HFF-Myc (cell line): ENCODE results near the gene EYS.

Experiments used
- DNase-seq: peaks from one replicate; pipeline ENCODE4 v3.0.0-alpha.2; 2011; ENCODE audit warnings: low read depth; ENCODE audit errors: extremely low read depth
- H3K4me3 ChIP-seq: replicated peaks from 2 replicates; pipeline ENCODE4 v1.5.1; 2011; ENCODE audit warnings: low read depth, mild to moderate bottlenecking, control low read depth, low read length
- TF ChIP-seq, protein P1 (sequence below): IDR thresholded peaks from 2 replicates; pipeline ENCODE4 v1.5.1; 2012; ENCODE audit warnings: mild to moderate bottlenecking, low read depth, low read length, control low read depth; ENCODE audit errors: missing control alignments

The EYS gene

DNA sequence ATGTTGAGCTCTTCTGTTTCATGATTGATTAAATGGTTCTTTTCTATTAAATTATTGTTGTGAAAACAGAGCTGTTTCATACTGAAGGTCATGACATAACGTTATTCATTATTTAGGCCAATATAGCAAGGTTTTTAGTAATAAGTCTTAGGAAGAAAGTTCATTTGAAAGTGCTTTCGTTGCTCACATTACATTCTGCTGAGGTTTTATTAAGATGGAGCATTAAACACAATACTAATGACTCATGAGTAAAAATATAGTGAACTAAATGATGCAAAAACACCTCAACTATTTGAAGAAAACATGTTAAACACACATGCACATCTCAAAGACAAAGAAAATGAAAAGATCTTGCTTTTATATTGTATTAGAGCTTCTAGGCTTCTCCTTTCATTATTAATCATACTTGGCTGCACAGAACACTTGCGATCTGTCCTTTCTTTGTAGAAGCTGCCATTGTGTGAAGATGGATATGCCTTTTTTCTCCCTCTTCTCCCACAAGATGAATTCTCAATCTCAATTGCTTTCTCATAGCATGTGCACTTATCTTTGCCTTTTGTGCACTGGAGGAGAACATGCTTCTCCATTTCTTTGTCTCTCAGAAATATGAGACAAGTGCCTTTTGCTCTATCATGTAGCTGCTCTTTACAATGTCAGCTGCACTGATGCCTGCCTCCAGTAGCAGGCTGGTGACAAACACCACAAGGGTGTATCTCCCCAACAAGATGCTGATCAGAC lies 1759.1 kb downstream of the EYS start:
- no peak for DNase-seq
- TF ChIP-seq, protein P1, sequence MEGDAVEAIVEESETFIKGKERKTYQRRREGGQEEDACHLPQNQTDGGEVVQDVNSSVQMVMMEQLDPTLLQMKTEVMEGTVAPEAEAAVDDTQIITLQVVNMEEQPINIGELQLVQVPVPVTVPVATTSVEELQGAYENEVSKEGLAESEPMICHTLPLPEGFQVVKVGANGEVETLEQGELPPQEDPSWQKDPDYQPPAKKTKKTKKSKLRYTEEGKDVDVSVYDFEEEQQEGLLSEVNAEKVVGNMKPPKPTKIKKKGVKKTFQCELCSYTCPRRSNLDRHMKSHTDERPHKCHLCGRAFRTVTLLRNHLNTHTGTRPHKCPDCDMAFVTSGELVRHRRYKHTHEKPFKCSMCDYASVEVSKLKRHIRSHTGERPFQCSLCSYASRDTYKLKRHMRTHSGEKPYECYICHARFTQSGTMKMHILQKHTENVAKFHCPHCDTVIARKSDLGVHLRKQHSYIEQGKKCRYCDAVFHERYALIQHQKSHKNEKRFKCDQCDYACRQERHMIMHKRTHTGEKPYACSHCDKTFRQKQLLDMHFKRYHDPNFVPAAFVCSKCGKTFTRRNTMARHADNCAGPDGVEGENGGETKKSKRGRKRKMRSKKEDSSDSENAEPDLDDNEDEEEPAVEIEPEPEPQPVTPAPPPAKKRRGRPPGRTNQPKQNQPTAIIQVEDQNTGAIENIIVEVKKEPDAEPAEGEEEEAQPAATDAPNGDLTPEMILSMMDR: no peak
- no peak overlapping the region for H3K4me3 ChIP-seq

DNA sequence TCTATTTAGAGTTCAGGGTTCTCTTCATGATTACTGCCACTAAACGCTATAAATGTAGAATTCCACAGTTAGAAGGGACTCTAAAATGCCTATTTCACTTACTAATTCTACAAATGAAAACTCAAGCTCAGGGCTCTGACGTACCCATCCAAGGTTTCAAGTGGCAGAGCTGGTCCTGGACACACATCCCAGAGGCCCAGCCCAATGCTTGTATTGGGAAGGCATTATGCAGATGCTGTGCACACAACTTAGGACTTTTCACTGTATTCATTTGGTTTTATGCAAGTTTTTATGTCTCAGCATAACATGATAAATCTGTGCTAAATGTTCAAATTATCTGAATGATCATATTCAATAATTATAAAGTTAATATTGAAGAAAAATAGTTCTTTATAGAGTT lies 1761.0 kb downstream of the EYS start:
- H3K4me3 ChIP-seq: no peak overlapping the region
- TF ChIP-seq, protein P1: no peak
- no peak for DNase-seq

DNA sequence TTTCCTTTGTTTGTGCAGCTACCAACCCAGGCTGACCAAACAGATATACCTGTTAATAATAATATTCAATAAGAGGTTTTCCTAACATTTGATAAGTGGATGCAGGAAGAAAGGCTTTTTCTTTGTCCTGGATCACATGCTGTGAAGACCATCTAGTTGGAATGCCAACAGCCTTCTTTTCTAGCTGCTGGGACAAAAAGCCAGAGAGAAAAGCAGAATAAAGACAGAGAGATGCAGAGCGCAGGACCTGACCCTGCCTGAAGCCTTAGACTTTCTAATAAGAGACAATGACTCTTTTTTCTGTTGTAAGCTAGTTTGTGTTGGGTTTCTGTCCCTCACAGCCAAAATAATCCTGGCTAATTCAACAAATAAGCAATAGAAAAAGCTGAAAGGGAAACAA lies 1763.2 kb downstream of the EYS start:
- H3K4me3 ChIP-seq: no peak overlapping the region
- DNase-seq: no peak
- TF ChIP-seq, protein P1: no peak

DNA sequence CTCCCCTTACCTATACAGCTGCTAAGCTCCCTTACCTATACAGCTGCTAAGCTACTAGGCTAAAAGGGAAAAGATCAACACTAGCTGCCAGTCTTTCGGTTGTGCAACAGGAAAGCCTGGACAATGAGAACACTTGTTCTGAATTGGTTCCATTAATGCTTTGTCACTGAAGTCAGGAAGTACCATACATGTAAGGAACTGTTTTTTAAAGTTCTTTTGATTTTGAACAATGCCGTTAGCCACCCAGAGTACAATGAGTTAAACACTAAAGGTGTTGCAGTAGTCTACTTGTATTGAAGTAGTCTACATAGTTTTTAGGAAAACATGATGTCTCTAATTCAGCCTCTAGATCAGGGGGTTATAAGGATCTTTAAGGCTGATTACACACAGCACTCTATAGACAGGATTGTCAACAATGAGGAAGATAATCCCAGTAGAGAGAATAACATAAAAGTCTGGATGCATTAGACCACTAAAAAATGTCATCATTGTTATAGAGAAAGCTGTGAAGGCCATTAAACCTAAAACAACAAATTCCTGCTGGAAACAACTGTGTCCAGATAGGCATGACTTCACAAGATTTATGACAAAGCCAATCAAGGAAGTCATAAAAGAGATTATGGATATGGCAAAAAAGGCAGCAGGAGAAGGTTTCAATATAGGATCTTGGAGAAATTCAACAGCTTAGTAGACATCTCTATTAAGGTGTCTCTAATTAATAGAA lies 1765.1 kb downstream of the EYS start:
- TF ChIP-seq, protein P1: no peak
- no peak overlapping the region for H3K4me3 ChIP-seq
- DNase-seq: no peak

DNA sequence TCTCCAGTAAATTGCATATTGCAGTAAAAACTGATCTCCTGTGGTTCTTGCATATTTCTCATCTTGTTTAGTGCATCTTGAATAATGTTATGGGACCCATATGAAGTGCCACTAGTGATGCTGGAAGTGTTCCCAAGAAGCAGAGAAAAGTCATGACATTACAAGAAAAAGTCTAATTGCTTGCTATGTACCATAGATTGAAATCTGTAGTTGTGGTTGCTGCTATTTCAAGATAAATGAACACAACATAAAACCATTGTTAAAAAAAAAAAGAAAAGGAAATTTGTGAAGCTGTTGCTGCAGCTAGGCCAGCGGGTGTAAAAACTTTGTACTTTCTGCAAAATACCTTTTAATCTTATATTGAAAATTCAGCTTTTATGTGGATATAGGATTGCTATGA lies 1767.0 kb downstream of the EYS start:
- no peak overlapping the region for H3K4me3 ChIP-seq
- TF ChIP-seq, protein P1: no peak
- no peak for DNase-seq

DNA sequence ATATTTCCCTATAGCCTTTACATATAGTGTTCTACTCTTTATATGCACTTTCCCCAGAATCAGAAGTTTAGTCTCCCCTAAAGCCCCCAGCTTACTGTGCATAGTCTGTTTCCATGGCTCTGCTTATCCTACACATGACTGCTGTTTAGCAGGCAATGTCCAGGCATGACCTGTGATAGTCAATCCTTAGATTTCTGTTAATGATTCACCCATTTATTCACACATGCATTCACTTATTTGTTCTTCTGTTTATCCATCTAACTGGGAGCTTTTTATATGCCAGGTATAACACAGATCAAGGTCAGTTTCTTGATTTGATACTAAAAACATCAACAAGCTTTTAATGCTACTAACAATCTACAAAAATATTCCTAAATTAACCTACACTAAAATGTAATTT lies 1770.6 kb downstream of the EYS start:
- no peak overlapping the region for H3K4me3 ChIP-seq
- TF ChIP-seq, protein P1: no peak
- DNase-seq: no peak
